SK-N-SH treated with all-trans-retinoic acid at 6 μM for 48 hours (cell line): ENCODE measurements around the gene NFAT5.
"Not testable (repeated sequence)": the region's sequence is repeated elsewhere in the genome, so short reads cannot be mapped to it uniquely, and the experiment has no call there.

Experiments
- ATAC-seq: fragments of 200-7000 bp; cut with Tn5 transposase; 3 replicates; pipeline ENCODE4 v1.9.1; 2020; ENCODE audit warnings: mild to moderate bottlenecking, moderate library complexity
- ARNTL ChIP-seq: fragments of 450-650 bp; formaldehyde crosslinking; IDR thresholded peaks from 2 replicates; pipeline ENCODE4 v1.5.0; 2020; ENCODE audit warnings: low read depth, mild to moderate bottlenecking, moderate library complexity, borderline replicate concordance
- BACH2 ChIP-seq: fragments of 250-450 bp; sonication (Bioruptor Pico); IDR thresholded peaks from 2 replicates; pipeline ENCODE4 v1.9.0; 2021; ENCODE audit warnings: mild to moderate bottlenecking, borderline replicate concordance
- CREB5 ChIP-seq: fragments of 250-450 bp; sonication (Bioruptor Pico); IDR thresholded peaks from 2 replicates; pipeline ENCODE4 v1.5.1; 2020; ENCODE audit warnings: low read depth, mild to moderate bottlenecking, moderate library complexity
- CSDC2 ChIP-seq: fragments of 250-450 bp; sonication (Bioruptor Pico); IDR thresholded peaks from 2 replicates; pipeline ENCODE4 v1.5.0; 2020; ENCODE audit warnings: mild to moderate bottlenecking, moderate library complexity
- CSRNP3 ChIP-seq: fragments of 250-450 bp; sonication (Bioruptor Pico); IDR thresholded peaks from 2 replicates; pipeline ENCODE4 v1.5.1; 2021; ENCODE audit warnings: mild to moderate bottlenecking, moderate library complexity
- ESRRG ChIP-seq: fragments of 250-450 bp; sonication (Bioruptor Pico); IDR thresholded peaks from 2 replicates; pipeline ENCODE4 v1.6.1; 2021; ENCODE audit warnings: mild to moderate bottlenecking
- GLIS3 ChIP-seq: fragments of 250-450 bp; sonication (Bioruptor Pico); IDR thresholded peaks from 2 replicates; pipeline ENCODE4 v1.5.0; 2020; ENCODE audit warnings: mild to moderate bottlenecking, moderate library complexity
- ISL1 ChIP-seq: fragments of 250-450 bp; sonication (Bioruptor Pico); IDR thresholded peaks from 2 replicates; pipeline ENCODE4 v2.1.2; 2022; ENCODE audit warnings: mild to moderate bottlenecking, moderate library complexity
- OSR1 ChIP-seq: fragments of 250-450 bp; sonication (Bioruptor Pico); IDR thresholded peaks from 2 replicates; pipeline ENCODE4 v1.8.0; 2022; ENCODE audit warnings: moderate library complexity, mild to moderate bottlenecking, inconsistent platforms
- PATZ1 ChIP-seq: fragments of 250-450 bp; sonication (Bioruptor Pico); IDR thresholded peaks from 2 replicates; pipeline ENCODE4 v1.8.0; 2020; ENCODE audit warnings: mild to moderate bottlenecking, moderate library complexity, borderline replicate concordance
- PPARA ChIP-seq: fragments of 250-450 bp; sonication (Bioruptor Pico); IDR thresholded peaks from 2 replicates; pipeline ENCODE4 v1.5.0; 2020; ENCODE audit warnings: mild to moderate bottlenecking, borderline replicate concordance
- RARB ChIP-seq: fragments of 250-450 bp; sonication (Bioruptor Pico); IDR thresholded peaks from 2 replicates; pipeline ENCODE4 v1.8.0; 2021; ENCODE audit warnings: mild to moderate bottlenecking, moderate library complexity
- SNAI2 ChIP-seq: fragments of 250-450 bp; sonication (Bioruptor Pico); IDR thresholded peaks from 2 replicates; pipeline ENCODE4 v1.5.0; 2020; ENCODE audit warnings: mild to moderate bottlenecking, moderate library complexity
- TCF4 ChIP-seq: fragments of 250-450 bp; sonication (Bioruptor Pico); IDR thresholded peaks from 2 replicates; pipeline ENCODE4 v1.8.0; 2021; ENCODE audit warnings: mild to moderate bottlenecking, moderate library complexity, borderline replicate concordance
- TOX ChIP-seq: fragments of 250-450 bp; sonication (Bioruptor Pico); IDR thresholded peaks from 2 replicates; pipeline ENCODE4 v1.8.0; 2021; ENCODE audit warnings: mild to moderate bottlenecking, moderate library complexity, borderline replicate concordance
- TSHZ2 ChIP-seq: fragments of 250-450 bp; sonication (Bioruptor Pico); IDR thresholded peaks from 2 replicates; pipeline ENCODE4 v1.5.0; 2020; ENCODE audit warnings: mild to moderate bottlenecking, moderate library complexity
- ZC3H10 ChIP-seq: fragments of 250-450 bp; sonication (Bioruptor Pico); IDR thresholded peaks from 2 replicates; pipeline ENCODE4 v1.5.1; 2021; ENCODE audit warnings: mild to moderate bottlenecking, moderate library complexity
- ZFP3 ChIP-seq: fragments of 250-450 bp; sonication (Bioruptor Pico); IDR thresholded peaks from 2 replicates; pipeline ENCODE4 v1.5.0; 2020; ENCODE audit warnings: mild to moderate bottlenecking, moderate library complexity
- ZFP30 ChIP-seq: fragments of 450-650 bp; formaldehyde crosslinking; IDR thresholded peaks from 2 replicates; pipeline ENCODE4 v1.5.0; 2022; ENCODE audit warnings: mild to moderate bottlenecking, moderate library complexity
- ZNF565 ChIP-seq: fragments of 450-650 bp; formaldehyde crosslinking; conservative IDR thresholded peaks from 2 replicates; pipeline ENCODE4 v1.5.0; 2020; ENCODE audit warnings: low read depth, mild to moderate bottlenecking, moderate library complexity
- ZNF70 ChIP-seq: fragments of 450-650 bp; formaldehyde crosslinking; IDR thresholded peaks from 2 replicates; pipeline ENCODE4 v1.5.0; 2020; ENCODE audit warnings: mild to moderate bottlenecking, moderate library complexity
- ZNF8 ChIP-seq: fragments of 450-650 bp; formaldehyde crosslinking; IDR thresholded peaks from 2 replicates; pipeline ENCODE4 v1.5.0; 2020; ENCODE audit warnings: mild to moderate bottlenecking, moderate library complexity

Gene NFAT5

GRCh38 chr16:69561367-69561766 lies 4.4 kb upstream of the NFAT5 start:
- ATAC-seq: not testable (repeated sequence)

- TF ChIP-seq ESRRG (CRISPR knock-in tag) (no peak), ZFP3 (CRISPR knock-in tag) (no peak), PATZ1 (no peak), ISL1 (CRISPR knock-in tag) (no peak), OSR1 (no peak), BACH2 (CRISPR knock-in tag) (no peak), CSRNP3 (CRISPR knock-in tag) (no peak), GLIS3 (CRISPR knock-in tag) (no peak), CSDC2 (CRISPR knock-in tag) (no peak), TSHZ2 (CRISPR knock-in tag) (no peak), SNAI2 (CRISPR knock-in tag) (no peak), ZFP30 (CRISPR knock-in tag) (no peak), ZNF565 (CRISPR knock-in tag) (no peak), CREB5 (no peak), TOX (CRISPR knock-in tag) (no peak), ZNF8 (CRISPR knock-in tag) (no peak), TCF4 (CRISPR knock-in tag) (no peak)
- ATAC-seq: no peak
Observed at GRCh38 chr16:69561901-69562300, 3.9 kb upstream of the NFAT5 start.

GRCh38 chr16:69562813-69563212 lies 3.0 kb upstream of the NFAT5 start:
- TF ChIP-seq ESRRG (CRISPR knock-in tag): no peak
- no peak for TF ChIP-seq ISL1 (CRISPR knock-in tag)
- no peak for TF ChIP-seq PATZ1
- TF ChIP-seq ZNF565 (CRISPR knock-in tag): no peak
- TF ChIP-seq ZNF70 (CRISPR knock-in tag): no peak
- no peak for TF ChIP-seq ZC3H10 (CRISPR knock-in tag)
- TF ChIP-seq TOX (CRISPR knock-in tag): no peak
- TF ChIP-seq ARNTL: no peak
- TF ChIP-seq ZNF8 (CRISPR knock-in tag): no peak
- no peak for TF ChIP-seq CSRNP3 (CRISPR knock-in tag)
- no peak for TF ChIP-seq PPARA
- TF ChIP-seq OSR1: no peak
- no peak for TF ChIP-seq TSHZ2 (CRISPR knock-in tag)
- no peak for TF ChIP-seq CSDC2 (CRISPR knock-in tag)
- TF ChIP-seq CREB5: no peak
- TF ChIP-seq BACH2 (CRISPR knock-in tag): no peak
- no peak for TF ChIP-seq RARB
- ATAC-seq: no peak
